Neural cell (in vitro differentiated cells): Measurements from ENCODE around the gene LBX2. TPM values are rescaled to one million over a fixed set of nuclear protein-coding genes. Genes with fewer than 3 reads are reported as not detected.

ENCODE experiments used
- H2AFZ ChIP-seq: fragments of 200-600, 300-800 bp; sonication (generic), shearing (Covaris generic); 2 replicates; pipeline ENCODE4 v1.6.0; 2014; ENCODE audit warnings: low read depth, mild to moderate bottlenecking, antibody characterized with exemption, low read length, moderate library complexity
- H3F3A ChIP-seq: fragments of 200-600 bp; shearing (Covaris generic); 2 replicates; pipeline ENCODE4 v1.6.1; 2016; ENCODE audit warnings: mild to moderate bottlenecking, moderate library complexity, mixed read lengths, antibody characterized with exemption, low read length; ENCODE audit not compliant: insufficient read depth, poor library complexity, severe bottlenecking
- H3K27ac ChIP-seq: fragments of 200-600, 300-800 bp; sonication (generic), shearing (Covaris generic); 2 replicates; pipeline ENCODE4 v1.5.1; 2014; ENCODE audit warnings: mild to moderate bottlenecking, low read length, moderate library complexity
- H3K27me3 ChIP-seq: fragments of 300-800, 200-600 bp; sonication (generic), shearing (Covaris generic); 2 replicates; pipeline ENCODE4 v1.6.0; 2014; ENCODE audit warnings: mild to moderate bottlenecking, low read depth, low read length, moderate library complexity; ENCODE audit not compliant: insufficient read depth
- H3K36me3 ChIP-seq: fragments of 300-800, 200-600 bp; sonication (generic), shearing (Covaris generic); 2 replicates; pipeline ENCODE4 v1.5.1; 2014; ENCODE audit warnings: mild to moderate bottlenecking, antibody characterized with exemption, low read length, moderate library complexity; ENCODE audit not compliant: insufficient read depth
- H3K4me2 ChIP-seq: fragments of 300-800, 200-600 bp; sonication (generic), shearing (Covaris generic); 2 replicates; pipeline ENCODE4 v1.6.0; 2014; ENCODE audit warnings: mild to moderate bottlenecking, low read length
- H3K4me3 ChIP-seq: fragments of 300-800, 200-600 bp; sonication (generic), shearing (Covaris generic); 2 replicates; pipeline ENCODE4 v1.5.1; 2014; ENCODE audit warnings: mild to moderate bottlenecking, low read length, moderate library complexity
- H3K79me2 ChIP-seq: fragments of 200-600 bp; shearing (Covaris generic); replicated peaks from 2 replicates; pipeline ENCODE4 v1.6.0; 2014; ENCODE audit warnings: mild to moderate bottlenecking, low read length, moderate library complexity; ENCODE audit not compliant: insufficient read depth
- H3K9ac ChIP-seq: fragments of 300-800, 200-600 bp; sonication (generic), shearing (Covaris generic); 2 replicates; pipeline ENCODE4 v1.6.1; 2016; ENCODE audit warnings: mild to moderate bottlenecking, low read length, mixed read lengths
- H3K9me2 ChIP-seq: fragments of 200-600 bp; shearing (Covaris generic); 2 replicates; pipeline ENCODE4 v1.6.1; 2016; ENCODE audit warnings: mild to moderate bottlenecking, low read length, mixed read lengths; ENCODE audit not compliant: insufficient read depth
- H3K9me3 ChIP-seq: fragments of 200-600, 300-800 bp; sonication (generic), shearing (Covaris generic); 2 replicates; pipeline ENCODE4 v1.6.1; 2016; ENCODE audit warnings: mild to moderate bottlenecking, mixed run types, low read length, moderate library complexity, mixed read lengths
- H4K20me1 ChIP-seq: fragments of 200-600 bp; shearing (Covaris generic); 2 replicates; pipeline ENCODE4 v1.6.1; 2016; ENCODE audit warnings: mild to moderate bottlenecking, mixed run types; ENCODE audit not compliant: insufficient read depth
- CTCF ChIP-seq: fragments of 450-650 bp; IDR thresholded peaks from 2 replicates; pipeline ENCODE4 v1.5.1; 2014; ENCODE audit warnings: antibody characterized with exemption, mild to moderate bottlenecking, moderate library complexity; ENCODE audit not compliant: poor library complexity, severe bottlenecking
- EP300 ChIP-seq: fragments of 450-650 bp; conservative IDR thresholded peaks from 2 replicates; pipeline ENCODE4 v1.6.1; 2014; ENCODE audit warnings: antibody characterized with exemption, mild to moderate bottlenecking, moderate library complexity; ENCODE audit not compliant: poor library complexity, severe bottlenecking
- POLR2AphosphoS5 ChIP-seq: IDR thresholded peaks from 2 replicates; pipeline ENCODE4 v1.6.1; 2012
- REST ChIP-seq: IDR thresholded peaks from 2 replicates; pipeline ENCODE4 v1.6.1; 2012; ENCODE audit warnings: borderline replicate concordance
- SMC3 ChIP-seq: fragments of 450-650 bp; conservative IDR thresholded peaks from 2 replicates; pipeline ENCODE4 v1.6.1; 2014; ENCODE audit warnings: antibody characterized with exemption, mild to moderate bottlenecking, moderate library complexity; ENCODE audit not compliant: poor library complexity
- polyA plus RNA-seq: library from polyadenylated mRNA; depleted of rRNA; stranded (reverse); fragments of >200 nt; gene quantifications from 2 replicates; pipeline ENCODE4 v1.2.3, GENCODE V29; 2014

LBX2 gene
- polyA plus RNA-seq, 1 donor from 2014 or later = not detected

GRCh38 chr2:74538881-74539339, 39.5 kb upstream of the LBX2 start:
- no peaks in the 10 kb centered on the region for H3F3A ChIP-seq
- no peak overlapping the region for H3K4me3 ChIP-seq
- H3K27ac ChIP-seq = no peak overlapping the region
- no peaks in the 10 kb centered on the region for H3K27me3 ChIP-seq
- no peak overlapping the region for H3K4me2 ChIP-seq
- H4K20me1 ChIP-seq = no peaks in the 10 kb centered on the region
- TF ChIP-seq REST (no peak), POLR2AphosphoS5 (no peak)
- no peaks in the 10 kb centered on the region for H3K9me3 ChIP-seq
- H3K79me2 ChIP-seq = no peaks in the 10 kb centered on the region
- H2AFZ ChIP-seq = no peak overlapping the region
- no peak overlapping the region for H3K9ac ChIP-seq
- H3K9me2 ChIP-seq = no peaks in the 10 kb centered on the region
- H3K36me3 ChIP-seq = no peaks in the 10 kb centered on the region

- H2AFZ ChIP-seq = no peak overlapping the region
- H3K4me3 ChIP-seq = no peak overlapping the region
- no peak overlapping the region for H3K27ac ChIP-seq
- H3K27me3 ChIP-seq = no peaks in the 10 kb centered on the region
- no peak for TF ChIP-seq CTCF
- no peak for TF ChIP-seq EP300
- no peak for TF ChIP-seq SMC3
- no peaks in the 10 kb centered on the region for H3K79me2 ChIP-seq
- no peak overlapping the region for H3K4me2 ChIP-seq
- H3K9me2 ChIP-seq = no peaks in the 10 kb centered on the region
- H3K36me3 ChIP-seq = no peaks in the 10 kb centered on the region
- no peaks in the 10 kb centered on the region for H3F3A ChIP-seq
- H4K20me1 ChIP-seq = no peaks in the 10 kb centered on the region
- no peak overlapping the region for H3K9ac ChIP-seq
- no peaks in the 10 kb centered on the region for H3K9me3 ChIP-seq
These were observed 37.7 kb upstream of the LBX2 start for GRCh38 chr2:74537140-74537539.

- no peaks in the 10 kb centered on the region for H3K9me2 ChIP-seq
- no peak overlapping the region for H3K27ac ChIP-seq
- H4K20me1 ChIP-seq = no peaks in the 10 kb centered on the region
- H3K9ac ChIP-seq = no peak overlapping the region
- no peaks in the 10 kb centered on the region for H3K36me3 ChIP-seq
- H3K9me3 ChIP-seq = no peaks in the 10 kb centered on the region
- no peaks in the 10 kb centered on the region for H3K79me2 ChIP-seq
- no peaks in the 10 kb centered on the region for H3K27me3 ChIP-seq
- no peaks in the 10 kb centered on the region for H3F3A ChIP-seq
- no peak overlapping the region for H3K4me2 ChIP-seq
- H3K4me3 ChIP-seq = no peak overlapping the region
- no peak for TF ChIP-seq REST
- no peak for TF ChIP-seq CTCF
- no peak overlapping the region for H2AFZ ChIP-seq
These were observed 37.0 kb upstream of the LBX2 start for GRCh38 chr2:74536166-74536950.
